Prostate gland (tissue), 2 donors: ENCODE measurements around the gene TMEM198. TPM values are rescaled to one million over a fixed set of nuclear protein-coding genes. Genes with fewer than 3 reads are reported as not detected.

Source experiments
- DNase-seq: peaks from one replicate; pipeline ENCODE4 v3.0.0-alpha.2; 2019; ENCODE audit warnings: low spot score
- H3K27ac ChIP-seq, 2 donors: fragments of 200-600 bp; sonication (generic); 2 replicates each; pipeline ENCODE4 v1.5.1; 2017 to 2019
- H3K27me3 ChIP-seq: fragments of 200-600 bp; sonication (generic); replicated peaks from 2 replicates; pipeline ENCODE4 v1.5.1; 2019; ENCODE audit not compliant: insufficient read depth
- H3K36me3 ChIP-seq, 2 donors: fragments of 200-600 bp; sonication (generic); 1 replicate in 1 of 2; 2 replicates in 1 of 2; pipeline versions ENCODE4 v1.5.1 to v1.8.1; 2017 to 2019
- H3K4me1 ChIP-seq: fragments of 200-600 bp; sonication (generic); replicated peaks from 2 replicates; pipeline ENCODE4 v1.5.1; 2019
- H3K4me3 ChIP-seq, 2 donors: fragments of 200-600 bp; sonication (generic); 2 replicates each; pipeline ENCODE4 v1.5.1; 2017 to 2019
- H3K9me3 ChIP-seq: fragments of 200-600 bp; sonication (generic); 2 replicates; pipeline ENCODE4 v1.5.1; 2017
- POLR2A ChIP-seq: fragments of 450-650 bp; IDR thresholded peaks from one replicate; pipeline ENCODE4 v1.6.1; 2016; ENCODE audit warnings: antibody characterized with exemption, mild to moderate bottlenecking
- POLR2AphosphoS5 ChIP-seq: sonication (generic); formaldehyde crosslinking; IDR thresholded peaks from one replicate; pipeline ENCODE4 v1.6.1; 2017; ENCODE audit warnings: antibody characterized with exemption
- WGBS: methylation state at CpG from one replicate; pipeline ENCODE4 v1.1.5; 2018; 5-methylcytosine and 5-hydroxymethylcytosine counted together
- intact Hi-C: fragments of 100-400 bp; cut with DNase I; formaldehyde crosslinking; loops from one replicate; pipeline ENCODE4 v1.14.2; 2022
- total RNA-seq, 2 donors: library from RNA; depleted of rRNA; stranded (reverse); fragments of >200 nt; gene quantifications; one replicate each; pipeline ENCODE4 v1.1.0, GENCODE V29; 2016
- TF ChIP-seq, protein P1 (sequence below), 4 experiments: fragments of 200-600 bp in 2 of 4; fragments of 450-650 bp in 2 of 4; sonication (generic) in 2 of 4; IDR thresholded peaks; 1 replicate in 3 of 4; 2 replicates in 1 of 4; pipeline ENCODE4 v1.5.1; 2016 to 2019; ENCODE audit warnings: antibody characterized with exemption in 4 of 4, mild to moderate bottlenecking in 2 of 4, moderate library complexity in 2 of 4

Gene TMEM198
- total RNA-seq, 2 donors from 2014 or later = 5.7 to 11.5 TPM

DNA sequence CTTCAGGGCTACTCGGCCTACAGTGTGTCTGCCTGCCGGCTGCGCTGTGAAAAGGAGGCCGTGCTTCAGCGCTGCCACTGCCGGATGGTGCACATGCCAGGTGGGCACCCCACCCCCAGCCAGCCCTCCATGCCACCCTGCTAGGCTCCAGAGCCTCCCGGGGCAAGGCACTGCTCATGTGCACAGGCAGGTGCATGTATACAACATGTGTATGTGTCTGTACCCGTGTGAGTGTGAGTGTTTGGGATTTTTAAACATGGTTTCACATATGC, 11.5 kb upstream of the TMEM198 start:
- Histone ChIP-seq H3K27ac (no peak overlapping the region), H3K27me3 (no peaks in the 10 kb centered on the region), H3K9me3 (no peaks in the 10 kb centered on the region), H3K4me3 (no peak overlapping the region), H3K36me3 (no peaks in the 10 kb centered on the region), H3K4me1 (no peaks in the 10 kb centered on the region)
- no peak for DNase-seq
- WGBS = 58% methylated on average over 2 of the region's 8 CpGs
- intact Hi-C loops = loop anchor here (10.0 kb wide), 1 partner anchor 238 kb away; no protein-coding TSS in a partner anchor
- TF ChIP-seq, protein P1, sequence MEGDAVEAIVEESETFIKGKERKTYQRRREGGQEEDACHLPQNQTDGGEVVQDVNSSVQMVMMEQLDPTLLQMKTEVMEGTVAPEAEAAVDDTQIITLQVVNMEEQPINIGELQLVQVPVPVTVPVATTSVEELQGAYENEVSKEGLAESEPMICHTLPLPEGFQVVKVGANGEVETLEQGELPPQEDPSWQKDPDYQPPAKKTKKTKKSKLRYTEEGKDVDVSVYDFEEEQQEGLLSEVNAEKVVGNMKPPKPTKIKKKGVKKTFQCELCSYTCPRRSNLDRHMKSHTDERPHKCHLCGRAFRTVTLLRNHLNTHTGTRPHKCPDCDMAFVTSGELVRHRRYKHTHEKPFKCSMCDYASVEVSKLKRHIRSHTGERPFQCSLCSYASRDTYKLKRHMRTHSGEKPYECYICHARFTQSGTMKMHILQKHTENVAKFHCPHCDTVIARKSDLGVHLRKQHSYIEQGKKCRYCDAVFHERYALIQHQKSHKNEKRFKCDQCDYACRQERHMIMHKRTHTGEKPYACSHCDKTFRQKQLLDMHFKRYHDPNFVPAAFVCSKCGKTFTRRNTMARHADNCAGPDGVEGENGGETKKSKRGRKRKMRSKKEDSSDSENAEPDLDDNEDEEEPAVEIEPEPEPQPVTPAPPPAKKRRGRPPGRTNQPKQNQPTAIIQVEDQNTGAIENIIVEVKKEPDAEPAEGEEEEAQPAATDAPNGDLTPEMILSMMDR (IDR thresholded peaks at IDR 0.05) = no peak
- TF ChIP-seq POLR2AphosphoS5 (no peak), POLR2A (no peak)

- no peaks in the 10 kb centered on the region for H3K4me1 ChIP-seq
- H3K36me3 ChIP-seq = no peaks in the 10 kb centered on the region
- H3K4me3 ChIP-seq = no peak overlapping the region
- no peaks in the 10 kb centered on the region for H3K27me3 ChIP-seq
- intact Hi-C loops = loop anchor here (10.0 kb wide), 1 partner anchor 239 kb away; no protein-coding TSS in a partner anchor
- no peak overlapping the region for H3K27ac ChIP-seq
- WGBS = 64% methylated on average over 6 of the region's 6 CpGs
- no peaks in the 10 kb centered on the region for H3K9me3 ChIP-seq
- DNase-seq = no peak
- TF ChIP-seq, protein P1 (IDR thresholded peaks at IDR 0.05) = no peak
- TF ChIP-seq POLR2AphosphoS5 (no peak), POLR2A (no peak)
Observed at GRCh38 chr2:219533930-219534661, 9.7 kb upstream of the TMEM198 start.

GRCh38 chr2:219536425-219536824, 7.4 kb upstream of the TMEM198 start:
- H3K4me3 ChIP-seq = no peak overlapping the region
- H3K36me3 ChIP-seq = peaks cover 4 to 7% of the 10 kb centered on the region in 2 donors
- H3K27me3 ChIP-seq = no peaks in the 10 kb centered on the region
- no peak for TF ChIP-seq POLR2AphosphoS5
- no peak for TF ChIP-seq POLR2A
- TF ChIP-seq, protein P1 (IDR thresholded peaks at IDR 0.05) = no peak
- no peaks in the 10 kb centered on the region for H3K9me3 ChIP-seq
- H3K27ac ChIP-seq = no peak overlapping the region
- no peaks in the 10 kb centered on the region for H3K4me1 ChIP-seq
- WGBS = 79% methylated on average over 16 of the region's 16 CpGs
- DNase-seq = no peak
- intact Hi-C loops = loop anchor here (10.0 kb wide), 1 partner anchor 242 kb away; no protein-coding TSS in a partner anchor

- no peaks in the 10 kb centered on the region for H3K9me3 ChIP-seq
- intact Hi-C loops = loop anchor here (10.0 kb wide), 1 partner anchor 242 kb away; no protein-coding TSS in a partner anchor
- 50% methylated on average over 9 of the region's 9 CpGs for WGBS
- TF ChIP-seq POLR2A (no peak), POLR2AphosphoS5 (no peak)
- TF ChIP-seq, protein P1 (IDR thresholded peaks at IDR 0.05) = no peak
- DNase-seq = no peak
- peaks cover 4% of the 10 kb centered on the region for H3K4me1 ChIP-seq
- H3K36me3 ChIP-seq = peaks cover 4 to 7% of the 10 kb centered on the region in 2 donors
- H3K27me3 ChIP-seq = no peaks in the 10 kb centered on the region
- no peak overlapping the region for H3K27ac ChIP-seq
- H3K4me3 ChIP-seq = no peak overlapping the region
Observed at GRCh38 chr2:219536967-219537366, 6.9 kb upstream of the TMEM198 start.
